Stomach smooth muscle (tissue), 2 donors: ENCODE data around the gene SLC6A3.

ENCODE experiments used
- H3K27ac ChIP-seq: one replicate; pipeline ENCODE4 v1.7.0; 2013; ENCODE audit warnings: mild to moderate bottlenecking, low read length, inconsistent platforms
- H3K27me3 ChIP-seq, 2 donors: one replicate each; pipeline ENCODE4 v1.7.0; 2013; ENCODE audit warnings: low read length in 2 of 2; ENCODE audit not compliant: insufficient read depth in 2 of 2, control insufficient read depth in 1 of 2
- H3K36me3 ChIP-seq, 2 donors: one replicate each; pipeline ENCODE4 v1.7.0; 2013; ENCODE audit warnings: low read length in 2 of 2; ENCODE audit not compliant: control insufficient read depth in 2 of 2, insufficient read depth in 2 of 2
- H3K4me1 ChIP-seq: one replicate; pipeline ENCODE4 v1.7.0; 2013; ENCODE audit warnings: low read length; ENCODE audit not compliant: control insufficient read depth, insufficient read depth
- H3K4me3 ChIP-seq, 2 donors: one replicate each; pipeline ENCODE4 v1.7.0; 2013; ENCODE audit warnings: low read length in 2 of 2
- H3K9ac ChIP-seq, 2 donors: one replicate each; pipeline ENCODE4 v1.7.0; 2013; ENCODE audit warnings: low read length in 2 of 2, mild to moderate bottlenecking in 1 of 2
- H3K9me3 ChIP-seq, 2 donors: one replicate each; pipeline ENCODE4 v1.7.0; 2013; ENCODE audit warnings: low read length in 2 of 2; ENCODE audit not compliant: control insufficient read depth in 2 of 2
- donor health status: healthy.
- donor health status: Pancreatic carcinoma.

Gene SLC6A3

GRCh38 chr5:1358726-1359025 is 86.6 kb downstream of the SLC6A3 start:
- Histone ChIP-seq H3K27ac (no peak overlapping the region), H3K36me3 (no peaks in the 10 kb centered on the region), H3K4me3 (no peak overlapping the region), H3K27me3 (peaks cover 18 to 22% of the 10 kb centered on the region in 2 donors), H3K4me1 (no peaks in the 10 kb centered on the region), H3K9me3 (no peaks in the 10 kb centered on the region), H3K9ac (no peak overlapping the region)

GRCh38 chr5:1357946-1358725 is 87.1 kb downstream of the SLC6A3 start:
- H3K9me3 ChIP-seq, result no peaks in the 10 kb centered on the region
- H3K4me1 ChIP-seq, result no peaks in the 10 kb centered on the region
- H3K36me3 ChIP-seq, result no peaks in the 10 kb centered on the region
- H3K27me3 ChIP-seq, result peaks cover 17 to 22% of the 10 kb centered on the region in 2 donors
- H3K27ac ChIP-seq, result no peak overlapping the region
- H3K9ac ChIP-seq, result no peak overlapping the region
- H3K4me3 ChIP-seq, result no peak overlapping the region

GRCh38 chr5:1356873-1357787 is 88.1 kb downstream of the SLC6A3 start:
- Histone ChIP-seq H3K9ac (no peak overlapping the region), H3K4me3 (no peak overlapping the region), H3K36me3 (no peaks in the 10 kb centered on the region), H3K9me3 (no peaks in the 10 kb centered on the region), H3K27ac (no peak overlapping the region), H3K27me3 (peaks cover 15 to 17% of the 10 kb centered on the region in 2 donors), H3K4me1 (no peaks in the 10 kb centered on the region)

GRCh38 chr5:1354576-1354975 is 90.7 kb downstream of the SLC6A3 start:
- H3K4me3 ChIP-seq, result no peak overlapping the region
- no peak overlapping the region for H3K27ac ChIP-seq
- peaks cover 12 to 14% of the 10 kb centered on the region in 2 donors for H3K27me3 ChIP-seq
- H3K36me3 ChIP-seq, result no peaks in the 10 kb centered on the region
- H3K4me1 ChIP-seq, result no peaks in the 10 kb centered on the region
- no peaks in the 10 kb centered on the region for H3K9me3 ChIP-seq
- no peak overlapping the region for H3K9ac ChIP-seq

- Histone ChIP-seq H3K27ac (no peak overlapping the region), H3K4me3 (no peak overlapping the region), H3K9me3 (no peaks in the 10 kb centered on the region), H3K36me3 (no peaks in the 10 kb centered on the region), H3K9ac (no peak overlapping the region), H3K4me1 (no peaks in the 10 kb centered on the region), H3K27me3 (peaks cover 3% of the 10 kb centered on the region in 2 donors)
Measured at GRCh38 chr5:1352231-1353219, 92.7 kb downstream of the SLC6A3 start.

- peaks cover 0 to 2% of the 10 kb centered on the region in 2 donors for H3K27me3 ChIP-seq
- H3K9ac ChIP-seq, result no peak overlapping the region
- no peak overlapping the region for H3K4me3 ChIP-seq
- H3K36me3 ChIP-seq, result no peaks in the 10 kb centered on the region
- H3K27ac ChIP-seq, result no peak overlapping the region
- no peaks in the 10 kb centered on the region for H3K9me3 ChIP-seq
- peaks cover 1% of the 10 kb centered on the region for H3K4me1 ChIP-seq
Measured at GRCh38 chr5:1351156-1351555, 94.1 kb downstream of the SLC6A3 start.

GRCh38 chr5:1349246-1349645 is 96.0 kb downstream of the SLC6A3 start:
- no peak overlapping the region for H3K4me3 ChIP-seq
- no peaks in the 10 kb centered on the region for H3K9me3 ChIP-seq
- H3K36me3 ChIP-seq, result no peaks in the 10 kb centered on the region
- no peak overlapping the region for H3K27ac ChIP-seq
- no peak overlapping the region for H3K9ac ChIP-seq
- H3K4me1 ChIP-seq, result peaks cover 10% of the 10 kb centered on the region
- H3K27me3 ChIP-seq, result no peaks in the 10 kb centered on the region

GRCh38 chr5:1348986-1349245 is 96.3 kb downstream of the SLC6A3 start:
- Histone ChIP-seq H3K9me3 (no peaks in the 10 kb centered on the region), H3K9ac (no peak overlapping the region), H3K27me3 (no peaks in the 10 kb centered on the region), H3K36me3 (no peaks in the 10 kb centered on the region), H3K4me1 (peaks cover 13% of the 10 kb centered on the region), H3K4me3 (no peak overlapping the region), H3K27ac (no peak overlapping the region)

- Histone ChIP-seq H3K9ac (no peak overlapping the region), H3K4me3 (no peak overlapping the region), H3K27ac (no peak overlapping the region), H3K4me1 (peaks cover 20% of the 10 kb centered on the region), H3K9me3 (no peaks in the 10 kb centered on the region), H3K27me3 (no peaks in the 10 kb centered on the region), H3K36me3 (no peaks in the 10 kb centered on the region)
Measured at GRCh38 chr5:1347571-1347970, 97.7 kb downstream of the SLC6A3 start.

GRCh38 chr5:1346627-1347440 is 98.4 kb downstream of the SLC6A3 start:
- Histone ChIP-seq H3K27me3 (no peaks in the 10 kb centered on the region), H3K9ac (no peak overlapping the region), H3K4me3 (no peak overlapping the region), H3K4me1 (peaks cover 20% of the 10 kb centered on the region), H3K9me3 (no peaks in the 10 kb centered on the region), H3K36me3 (peaks cover 0 to 1% of the 10 kb centered on the region in 2 donors), H3K27ac (no peak overlapping the region)
